ENCODE data around the gene ONECUT1. TPM values are rescaled to one million over a fixed set of nuclear protein-coding genes. Genes with fewer than 3 reads are reported as not detected.

Gene ONECUT1
- total and polyA plus RNA-seq, 7 donors = 0.36 TPM; not detected in 6

- TF ChIP-seq POLR2A (IDR thresholded peaks at IDR 0.05) (no peak), POLR2AphosphoS5 (IDR thresholded peaks at IDR 0.05) (no peak), EP300 (IDR thresholded peaks at IDR 0.05) (no peak), CTCF (IDR thresholded peaks at IDR 0.05) (no peak)
- Histone ChIP-seq H3K9me3 (no peaks in the 10 kb centered on the region), H3K4me1 (peaks cover 0 to 4% (median 0%) of the 10 kb centered on the region in 4 donors), H3K27ac (no peak overlapping the region), H3K27me3 (no peaks in the 10 kb centered on the region), H3K36me3 (no peaks in the 10 kb centered on the region), H3K4me3 (no peak overlapping the region)
- DNase-seq = no peak
- 81% methylated on average over 2 of the region's 2 CpGs for WGBS, 2 donors
- intact Hi-C loops (cut with DNase I) = loop anchor here (10.0 kb wide), 1 partner anchor 117 kb away; no protein-coding TSS in a partner anchor
Observed at GRCh38 chr15:52731732-52732470, 58.2 kb downstream of the ONECUT1 start.

- Histone ChIP-seq H3K27me3 (no peaks in the 10 kb centered on the region), H3K4me3 (no peak overlapping the region), H3K36me3 (no peaks in the 10 kb centered on the region), H3K9me3 (no peaks in the 10 kb centered on the region), H3K4me1 (peaks cover 0 to 4% (median 0%) of the 10 kb centered on the region in 4 donors), H3K27ac (no peak overlapping the region)
- intact Hi-C loops (cut with DNase I) = loop anchor here (10.0 kb wide), 1 partner anchor 116 kb away; no protein-coding TSS in a partner anchor
- 73 to 79% methylated on average over 3 of the region's 3 CpGs for WGBS, 2 donors
- no peak for DNase-seq
- TF ChIP-seq POLR2AphosphoS5 (IDR thresholded peaks at IDR 0.05) (no peak), POLR2A (IDR thresholded peaks at IDR 0.05) (no peak), CTCF (IDR thresholded peaks at IDR 0.05) (no peak), EP300 (IDR thresholded peaks at IDR 0.05) (no peak)
Observed at GRCh38 chr15:52731004-52731403, 59.1 kb downstream of the ONECUT1 start.

GRCh38 chr15:52730594-52730993, 59.5 kb downstream of the ONECUT1 start:
- 55 to 71% methylated on average over 7 of the region's 7 CpGs for WGBS, 2 donors
- intact Hi-C loops (cut with DNase I) = loop anchor here (10.0 kb wide), 1 partner anchor 116 kb away; no protein-coding TSS in a partner anchor
- DNase-seq = no peak
- Histone ChIP-seq H3K9me3 (no peaks in the 10 kb centered on the region), H3K27me3 (no peaks in the 10 kb centered on the region), H3K4me3 (no peak overlapping the region), H3K27ac (no peak overlapping the region), H3K36me3 (no peaks in the 10 kb centered on the region), H3K4me1 (peaks cover 0 to 4% (median 0%) of the 10 kb centered on the region in 4 donors)
- no peak for TF ChIP-seq POLR2A (IDR thresholded peaks at IDR 0.05)
- TF ChIP-seq POLR2AphosphoS5 (IDR thresholded peaks at IDR 0.05) = no peak
- no peak for TF ChIP-seq EP300 (IDR thresholded peaks at IDR 0.05)
- TF ChIP-seq CTCF (IDR thresholded peaks at IDR 0.05) = no peak

- Histone ChIP-seq H3K4me1 (peaks cover 0 to 4% (median 0%) of the 10 kb centered on the region in 4 donors), H3K9me3 (no peaks in the 10 kb centered on the region), H3K27ac (no peak overlapping the region), H3K4me3 (no peak overlapping the region), H3K36me3 (no peaks in the 10 kb centered on the region), H3K27me3 (no peaks in the 10 kb centered on the region)
- TF ChIP-seq EP300 (IDR thresholded peaks at IDR 0.05) = no peak
- no peak for TF ChIP-seq POLR2A (IDR thresholded peaks at IDR 0.05)
- WGBS, 2 donors = 13 to 29% methylated on average over 4 of the region's 4 CpGs
- DNase-seq = no peak
- intact Hi-C loops (cut with DNase I) = loop anchor here (10.0 kb wide), 1 partner anchor 115 kb away; no protein-coding TSS in a partner anchor
Observed at GRCh38 chr15:52730173-52730572, 60.0 kb downstream of the ONECUT1 start.

- H3K4me3 ChIP-seq = no peak overlapping the region
- no peak overlapping the region for H3K27ac ChIP-seq
- peaks cover 0 to 4% (median 0%) of the 10 kb centered on the region in 4 donors for H3K4me1 ChIP-seq
- no peaks in the 10 kb centered on the region for H3K9me3 ChIP-seq
- no peak for DNase-seq
- intact Hi-C loops (cut with DNase I) = loop anchor here (5.0 kb wide), 1 partner anchor 47 kb away; no protein-coding TSS in a partner anchor
- H3K27me3 ChIP-seq = no peaks in the 10 kb centered on the region
- 83 to 88% methylated on average over 2 of the region's 2 CpGs for WGBS, 2 donors
- H3K36me3 ChIP-seq = no peaks in the 10 kb centered on the region
- TF ChIP-seq CTCF (IDR thresholded peaks at IDR 0.05) (no peak), EP300 (IDR thresholded peaks at IDR 0.05) (no peak), POLR2AphosphoS5 (IDR thresholded peaks at IDR 0.05) (no peak), POLR2A (IDR thresholded peaks at IDR 0.05) (no peak)
Observed at GRCh38 chr15:52728899-52729298, 61.2 kb downstream of the ONECUT1 start.

All from sigmoid colon (tissue), 7 donors.